NT2/D1 (cell line): ENCODE measurements around the gene LCP2.

ENCODE experiments used
- SUZ12 ChIP-seq: IDR thresholded peaks from 2 replicates; pipeline ENCODE4 v1.6.1; 2011; ENCODE audit not compliant: insufficient read length, insufficient read depth; ENCODE audit errors: extremely low read depth
- YY1 ChIP-seq: IDR thresholded peaks from 2 replicates; pipeline ENCODE4 v1.6.1; 2011; ENCODE audit not compliant: insufficient read length, insufficient read depth
- ZNF274 ChIP-seq: IDR thresholded peaks from 2 replicates; pipeline ENCODE4 v1.6.1; 2011; ENCODE audit warnings: mild to moderate bottlenecking, low read depth, low read length

DNA sequence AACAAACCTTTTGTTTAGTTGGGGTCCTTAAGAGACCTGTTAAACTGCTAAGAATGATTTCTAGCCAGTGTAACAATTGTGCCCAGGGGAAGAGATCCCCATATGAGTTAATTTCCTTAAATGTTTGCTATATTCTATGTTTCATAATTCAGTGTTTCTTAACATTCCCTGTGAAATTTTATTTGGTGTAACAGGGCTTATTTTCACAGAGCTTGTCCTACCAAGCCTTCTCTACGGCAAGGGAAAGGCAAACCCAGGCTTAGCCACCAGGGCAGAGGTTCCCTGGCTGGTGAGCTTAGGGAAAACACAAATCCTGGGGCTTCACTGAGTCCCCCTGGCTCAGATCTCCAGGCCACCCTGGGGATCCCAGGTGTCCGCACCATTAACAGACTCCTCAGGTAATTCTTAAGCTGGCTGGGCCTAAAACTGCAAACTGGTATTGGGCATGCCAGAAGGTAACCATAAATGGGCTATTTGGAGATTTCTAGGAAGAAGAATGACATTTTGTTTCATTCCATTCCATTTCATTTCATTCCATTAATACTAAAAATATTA lies 17.0 kb upstream of the LCP2 start:
- no peak for TF ChIP-seq YY1
- no peak for TF ChIP-seq ZNF274
- no peak for TF ChIP-seq SUZ12
